NCI-H82 treated with DMSO at 0.1 percent for 48 hours (cell line): Measurements from ENCODE around the gene CISTR.
"Not testable (repeated sequence)": the region's sequence is repeated elsewhere in the genome, so short reads cannot be mapped to it uniquely, and the experiment has no call there.

Experiments
- DNase-seq: peaks from one replicate; lab custom pipeline; 2025; ENCODE audit not compliant: unreplicated experiment; lab: John Stamatoyannopoulos, UW

Gene CISTR

DNA sequence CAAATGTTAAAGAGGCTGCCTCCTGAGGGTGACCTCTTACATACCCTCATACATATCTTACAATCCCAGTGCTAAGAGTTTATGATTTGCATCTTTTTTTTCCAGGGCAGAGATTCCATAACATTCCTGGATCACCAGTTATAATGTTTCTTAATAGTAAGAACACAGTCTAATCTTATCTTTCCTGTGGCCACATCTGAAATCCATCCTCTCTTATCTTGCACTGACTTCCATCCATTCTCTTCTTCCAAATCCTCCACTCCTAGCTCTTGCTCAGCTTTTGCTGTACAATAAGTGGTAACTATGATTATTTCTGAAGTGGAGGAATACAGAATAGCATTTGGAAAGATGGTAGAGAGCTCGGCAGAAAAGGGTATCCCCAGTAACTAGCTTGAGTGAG is 30.8 kb downstream of the CISTR start:
- DNase-seq, result no peak

DNA sequence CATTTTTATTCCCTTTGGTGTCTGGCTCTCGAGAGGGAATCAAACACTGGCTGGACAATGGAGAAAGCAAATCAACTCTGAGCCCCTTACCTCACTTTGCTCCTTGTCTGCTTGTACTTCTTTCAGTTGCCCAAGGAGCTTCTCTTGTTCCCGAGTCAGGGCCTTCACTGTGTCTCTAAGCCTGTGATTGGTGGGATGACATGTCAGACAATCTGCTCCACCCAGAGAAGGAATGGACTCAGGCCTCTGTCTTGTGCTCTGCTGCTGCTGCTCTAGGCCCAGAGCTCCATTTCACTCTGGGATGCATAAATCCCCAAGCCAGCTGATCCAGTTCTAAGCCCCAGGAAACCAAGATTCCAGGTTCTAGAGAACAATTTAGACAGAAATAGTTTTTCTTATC is 32.1 kb downstream of the CISTR start:
- no peak for DNase-seq

GRCh38 chr12:53718567-53718966 is 33.2 kb downstream of the CISTR start:
- not testable (repeated sequence) for DNase-seq

DNA sequence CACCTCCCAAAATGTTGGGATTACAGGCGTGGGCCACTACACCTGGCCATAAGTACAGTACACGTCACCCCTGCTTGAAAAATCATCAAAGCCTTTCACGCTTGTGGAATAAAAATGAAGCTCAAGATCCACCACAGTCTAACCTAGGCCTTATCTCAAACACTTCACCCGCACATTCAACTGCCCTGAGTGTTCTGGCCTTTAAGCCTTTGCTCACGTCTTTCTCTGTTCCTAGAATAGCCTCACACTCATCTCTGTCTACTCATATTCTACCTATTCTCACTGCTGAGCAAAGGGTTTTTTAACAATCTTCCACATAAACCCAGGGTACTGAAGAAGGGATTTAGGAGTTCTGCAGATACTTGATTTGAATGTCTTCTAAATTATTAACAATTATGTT is 34.5 kb downstream of the CISTR start:
- DNase-seq, result no peak

DNA sequence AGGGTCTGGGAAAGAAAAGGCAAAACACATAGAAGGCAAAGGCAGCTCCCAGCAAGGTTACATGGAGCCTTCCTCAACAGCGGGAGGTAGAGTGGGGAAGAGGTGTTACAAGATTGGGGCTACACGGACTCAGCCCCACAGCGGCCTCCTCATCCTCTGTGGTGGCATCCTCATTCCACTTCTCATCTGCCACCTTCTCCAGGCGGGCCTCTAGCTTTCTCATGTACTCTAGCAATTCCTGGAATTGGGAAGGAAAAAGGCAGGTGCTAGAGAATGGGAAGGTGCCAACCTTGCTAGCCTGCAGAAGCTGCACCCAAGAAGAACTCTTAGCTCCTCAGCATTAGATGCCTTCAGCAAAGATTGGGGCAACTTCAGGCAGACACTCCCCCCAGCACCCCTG is 37.8 kb downstream of the CISTR start:
- no peak for DNase-seq

- DNase-seq, result no peak
Observed at GRCh38 chr12:53713516-53713915, 38.3 kb downstream of the CISTR start.

DNA sequence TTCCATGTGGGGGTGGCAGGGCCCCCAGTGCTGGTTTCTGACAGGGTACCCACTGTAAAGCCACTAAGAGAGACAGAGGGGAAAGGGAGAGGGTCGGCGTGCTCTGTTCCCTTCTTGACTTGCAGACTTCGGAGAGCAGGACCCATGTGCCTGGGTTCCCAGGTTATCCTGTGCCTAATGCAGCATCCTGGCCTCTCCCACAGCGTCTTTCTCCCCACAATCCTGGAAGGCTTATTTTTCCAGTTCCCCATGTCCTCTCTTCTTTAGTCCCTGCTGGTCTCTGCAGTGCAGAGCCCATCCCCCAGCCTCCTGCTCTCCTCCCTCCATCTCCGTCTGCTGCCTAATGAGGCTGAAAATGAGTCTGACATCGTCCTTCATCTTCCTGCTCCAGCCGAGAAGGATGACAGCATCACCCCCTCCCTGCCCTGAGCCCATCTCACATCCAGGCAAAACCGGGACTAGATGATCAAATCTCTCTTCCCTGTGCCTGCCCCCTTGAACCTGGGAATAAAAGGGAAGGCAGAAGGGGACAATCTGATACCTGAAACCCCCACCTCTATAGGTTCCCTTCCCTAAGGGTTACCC is 39.6 kb downstream of the CISTR start:
- DNase-seq, result no peak

- no peak for DNase-seq
Observed at GRCh38 chr12:53710091-53710490, 41.7 kb downstream of the CISTR start.

GRCh38 chr12:53709671-53710070 is 42.1 kb downstream of the CISTR start:
- no peak for DNase-seq

GRCh38 chr12:53706080-53706479 is 45.7 kb downstream of the CISTR start:
- no peak for DNase-seq

DNA sequence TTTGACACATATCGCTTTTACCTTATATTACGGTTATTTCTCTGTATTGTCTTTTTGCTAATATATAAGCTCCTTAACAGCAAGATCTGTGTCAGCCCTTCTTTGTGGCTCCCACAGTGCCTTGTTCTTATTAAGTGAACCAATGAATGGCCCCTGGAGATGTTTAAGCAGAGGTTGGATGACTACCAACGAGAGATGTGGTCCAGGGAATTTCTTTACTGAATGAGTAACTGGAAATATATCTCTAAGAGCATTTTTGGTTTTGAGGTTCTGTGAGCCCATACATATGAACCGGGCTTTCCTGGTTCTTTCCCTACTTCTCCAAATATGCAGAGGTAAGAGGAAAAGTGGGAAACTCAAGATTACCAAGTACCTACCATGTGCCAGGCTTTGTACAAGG is 48.0 kb downstream of the CISTR start:
- no peak for DNase-seq

GRCh38 chr12:53701518-53702264 is 50.1 kb downstream of the CISTR start:
- peak; percentile 66 for DNase-seq

DNA sequence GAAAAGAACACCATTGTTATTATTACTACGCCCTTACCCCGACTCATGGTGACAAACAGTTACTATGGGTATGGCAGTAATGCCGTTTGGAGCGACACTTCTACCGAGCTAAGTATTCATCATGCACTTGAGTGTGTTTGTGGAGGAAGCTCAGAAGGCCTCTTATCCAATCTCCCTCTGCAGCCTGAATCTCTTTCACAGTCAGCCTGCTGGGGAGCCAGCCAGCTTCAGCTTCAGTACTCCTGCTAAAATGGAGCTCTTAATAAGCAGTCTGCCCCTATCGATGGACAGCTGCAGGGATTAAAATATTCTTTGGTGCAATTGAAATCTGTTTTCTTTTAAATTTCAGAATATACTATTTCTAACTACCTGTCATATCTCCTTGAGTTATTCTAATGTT is 51.2 kb downstream of the CISTR start:
- no peak for DNase-seq

DNA sequence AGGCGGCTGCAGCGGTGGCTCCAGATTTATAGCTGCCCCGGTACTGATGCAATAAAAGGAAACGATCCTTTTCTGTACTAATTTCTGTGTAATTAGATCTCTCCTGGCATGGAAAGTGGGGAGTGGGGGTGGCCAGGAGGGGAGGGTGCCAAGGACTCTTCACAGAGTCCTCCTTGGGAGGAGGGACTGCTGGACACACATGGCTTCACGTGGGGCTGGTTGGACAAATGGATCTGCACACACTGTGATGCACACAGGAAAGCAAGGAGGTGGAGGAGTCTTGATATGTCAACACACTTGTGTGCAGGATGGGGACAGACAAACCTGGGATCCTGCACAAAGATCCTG is 52.1 kb downstream of the CISTR start:
- no peak for DNase-seq

- DNase-seq, result no peak
Observed at GRCh38 chr12:53698948-53699677, 52.7 kb downstream of the CISTR start.

GRCh38 chr12:53696655-53697331 is 55.0 kb downstream of the CISTR start:
- DNase-seq, result no peak
